ENCODE data around the gene PROK1. TPM values are rescaled to one million over a fixed set of nuclear protein-coding genes. Genes with fewer than 3 reads are reported as not detected.

Gene PROK1
- total and polyA plus RNA-seq, 2 of the 4 experiments (the other 2 are of a cell fraction): not detected

DNA sequence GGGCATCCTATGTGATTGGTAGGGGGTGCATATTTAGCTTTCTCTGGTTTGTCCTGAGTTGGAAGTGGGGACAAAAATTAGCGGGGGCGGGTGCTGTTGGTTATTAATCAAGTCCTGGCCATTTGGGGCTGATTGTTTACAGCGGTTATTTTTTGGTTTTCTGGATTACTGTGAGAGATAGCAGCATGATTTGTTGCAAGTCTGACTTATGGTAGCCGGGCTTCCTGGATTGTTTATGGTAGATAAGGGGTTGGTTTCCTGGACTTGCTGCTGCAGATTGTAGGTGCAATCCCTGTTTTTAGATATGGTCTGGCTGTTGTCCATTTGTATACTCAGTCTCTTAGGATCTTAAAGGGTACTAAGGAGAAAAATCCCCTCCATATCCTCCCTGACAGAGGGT, 12.1 kb upstream of the PROK1 start:
- Histone ChIP-seq H2BK15ac (ENCODE audit: low read depth, low read length) (no peak overlapping the region), H2AK5ac (ENCODE audit: low read depth, low read length) (no peak overlapping the region), H2AFZ (replicated peaks; ENCODE audit: low read length, poor library complexity) (no peak overlapping the region), H3K4me1 (ENCODE audit: control insufficient read depth, insufficient read depth, low read length) (peaks cover 5% of the 10 kb centered on the region; the same call in 1 of the 2 replicates), H3K56ac (ENCODE audit: extremely low read depth, insufficient read depth, low read length) (no peak overlapping the region), H3K4me3 (ENCODE audit: insufficient read depth, low read depth, low read length) (no peak overlapping the region), H4K8ac (ENCODE audit: low read depth in 2 of 2, low read length in 2 of 2) (no peak overlapping the region), H3K18ac (ENCODE audit: low read depth, low read length) (no peak overlapping the region), H3K4ac (ENCODE audit: low read depth, low read length) (no peak overlapping the region), H2BK20ac (ENCODE audit: low read depth, low read length) (no peak overlapping the region), H4K91ac (ENCODE audit: insufficient read depth, low read depth, low read length) (no peak overlapping the region), H2AK9ac (replicated peaks; ENCODE audit: low read depth, low read length, poor library complexity) (no peak overlapping the region), H4K20me1 (ENCODE audit: insufficient read depth, low read length) (no peaks in the 10 kb centered on the region), H2BK5ac (ENCODE audit: low read depth, low read length, poor library complexity, severe bottlenecking) (no peak overlapping the region), H3K36me3 (ENCODE audit: control insufficient read depth, insufficient read depth, low read length) (no peaks in the 10 kb centered on the region), H3K14ac (replicated peaks; ENCODE audit: low read depth, low read length) (no peak overlapping the region), H3K27me3 (ENCODE audit: control insufficient read depth, insufficient read depth, low read length) (peaks cover 36% of the 10 kb centered on the region), H2BK120ac (ENCODE audit: low read depth, low read length) (no peak overlapping the region), H3K79me1 (ENCODE audit: low read depth in 1 of 2, low read length in 2 of 2) (no peaks in the 10 kb centered on the region), H3K9me1 (ENCODE audit: insufficient read depth, low read length) (no peaks in the 10 kb centered on the region), H3K9ac (ENCODE audit: low read depth, low read length) (no peak overlapping the region), H3K9me3 (ENCODE audit: control insufficient read depth, insufficient read depth, low read length) (no peaks in the 10 kb centered on the region), H3K23ac (ENCODE audit: low read depth, low read length) (no peak overlapping the region), H3K4me2 (ENCODE audit: low read depth, low read length) (no peak overlapping the region), H4K5ac (ENCODE audit: low read depth, low read length) (no peak overlapping the region), H3K27ac (ENCODE audit: insufficient read depth, low read length) (no peak overlapping the region)
- in situ Hi-C loops (cut with MboI; ENCODE audit: low sequenced_read_pairs) (no loop called here), intact Hi-C loops (cut with micrococcal nuclease) (no loop called here), dilution Hi-C loops (cut with HindIII; ENCODE audit: low sequenced_read_pairs, unreplicated experiment) (no loop called here)
- BruUV-seq (replicated peaks): no TSS peak
- no peak for ATAC-seq (ENCODE audit: low read depth)
- no peak for TF ChIP-seq RAD21 (IDR thresholded peaks at IDR 0.05; ENCODE audit: low read length)
- no peak for TF ChIP-seq MAFK (IDR thresholded peaks at IDR 0.05; ENCODE audit: low read depth, low read length)
- TF ChIP-seq, protein P1, sequence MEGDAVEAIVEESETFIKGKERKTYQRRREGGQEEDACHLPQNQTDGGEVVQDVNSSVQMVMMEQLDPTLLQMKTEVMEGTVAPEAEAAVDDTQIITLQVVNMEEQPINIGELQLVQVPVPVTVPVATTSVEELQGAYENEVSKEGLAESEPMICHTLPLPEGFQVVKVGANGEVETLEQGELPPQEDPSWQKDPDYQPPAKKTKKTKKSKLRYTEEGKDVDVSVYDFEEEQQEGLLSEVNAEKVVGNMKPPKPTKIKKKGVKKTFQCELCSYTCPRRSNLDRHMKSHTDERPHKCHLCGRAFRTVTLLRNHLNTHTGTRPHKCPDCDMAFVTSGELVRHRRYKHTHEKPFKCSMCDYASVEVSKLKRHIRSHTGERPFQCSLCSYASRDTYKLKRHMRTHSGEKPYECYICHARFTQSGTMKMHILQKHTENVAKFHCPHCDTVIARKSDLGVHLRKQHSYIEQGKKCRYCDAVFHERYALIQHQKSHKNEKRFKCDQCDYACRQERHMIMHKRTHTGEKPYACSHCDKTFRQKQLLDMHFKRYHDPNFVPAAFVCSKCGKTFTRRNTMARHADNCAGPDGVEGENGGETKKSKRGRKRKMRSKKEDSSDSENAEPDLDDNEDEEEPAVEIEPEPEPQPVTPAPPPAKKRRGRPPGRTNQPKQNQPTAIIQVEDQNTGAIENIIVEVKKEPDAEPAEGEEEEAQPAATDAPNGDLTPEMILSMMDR (conservative IDR thresholded peaks at IDR 0.05; ENCODE audit: low read depth, low read length): no peak
- no peak for TF ChIP-seq BHLHE40 (IDR thresholded peaks at IDR 0.05; ENCODE audit: low read depth, low read length)
- TF ChIP-seq RCOR1 (IDR thresholded peaks at IDR 0.05; ENCODE audit: insufficient replicate concordance, low read length): no peak
- TF ChIP-seq SMC3 (IDR thresholded peaks at IDR 0.05; ENCODE audit: low read depth, low read length): no peak
- TF ChIP-seq, protein P2, sequence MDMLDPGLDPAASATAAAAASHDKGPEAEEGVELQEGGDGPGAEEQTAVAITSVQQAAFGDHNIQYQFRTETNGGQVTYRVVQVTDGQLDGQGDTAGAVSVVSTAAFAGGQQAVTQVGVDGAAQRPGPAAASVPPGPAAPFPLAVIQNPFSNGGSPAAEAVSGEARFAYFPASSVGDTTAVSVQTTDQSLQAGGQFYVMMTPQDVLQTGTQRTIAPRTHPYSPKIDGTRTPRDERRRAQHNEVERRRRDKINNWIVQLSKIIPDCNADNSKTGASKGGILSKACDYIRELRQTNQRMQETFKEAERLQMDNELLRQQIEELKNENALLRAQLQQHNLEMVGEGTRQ (IDR thresholded peaks at IDR 0.05; ENCODE audit: low read depth, low read length): no peak
- no peak for TF ChIP-seq POLR2A (IDR thresholded peaks at IDR 0.05; ENCODE audit: low read depth, low read length)
- no peak for TF ChIP-seq CHD1 (IDR thresholded peaks at IDR 0.05; ENCODE audit: low read depth, low read length)
- TF ChIP-seq NFE2L2 (IDR thresholded peaks at IDR 0.05; ENCODE audit: low read depth, low read length): no peak
- no peak for TF ChIP-seq MAZ (IDR thresholded peaks at IDR 0.05; ENCODE audit: borderline replicate concordance, low read depth, low read length)
- no peak for TF ChIP-seq FOS (IDR thresholded peaks at IDR 0.05; ENCODE audit: low read depth, low read length)
- no peak for TF ChIP-seq RFX5 (IDR thresholded peaks at IDR 0.05; ENCODE audit: low read depth, low read length)
- TF ChIP-seq, protein P3, sequence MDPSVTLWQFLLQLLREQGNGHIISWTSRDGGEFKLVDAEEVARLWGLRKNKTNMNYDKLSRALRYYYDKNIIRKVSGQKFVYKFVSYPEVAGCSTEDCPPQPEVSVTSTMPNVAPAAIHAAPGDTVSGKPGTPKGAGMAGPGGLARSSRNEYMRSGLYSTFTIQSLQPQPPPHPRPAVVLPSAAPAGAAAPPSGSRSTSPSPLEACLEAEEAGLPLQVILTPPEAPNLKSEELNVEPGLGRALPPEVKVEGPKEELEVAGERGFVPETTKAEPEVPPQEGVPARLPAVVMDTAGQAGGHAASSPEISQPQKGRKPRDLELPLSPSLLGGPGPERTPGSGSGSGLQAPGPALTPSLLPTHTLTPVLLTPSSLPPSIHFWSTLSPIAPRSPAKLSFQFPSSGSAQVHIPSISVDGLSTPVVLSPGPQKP (IDR thresholded peaks at IDR 0.05; ENCODE audit: borderline replicate concordance, low read depth, low read length): no peak
- no peak for TF ChIP-seq MXI1 (IDR thresholded peaks at IDR 0.05; ENCODE audit: borderline replicate concordance, low read depth, low read length)
- no peak for TF ChIP-seq CEBPB (IDR thresholded peaks at IDR 0.05; ENCODE audit: low read depth, low read length)
- ChIA-PET CTCF (no interaction called here), POLR2A (ENCODE audit: unreplicated experiment) (no interaction called here)
- WGBS, 2 experiments (ENCODE audit: extremely low coverage in 2 of 2, insufficient read length in 1 of 2): no CpG with 5 or more reads among the region's 4 CpGs
- DNase-seq: peak; percentile 8
